DMS 273 (cell line): ENCODE results near the gene IL12RB2.
A peak's percentile ranks its signal among the peaks of the same experiment; 100 is the strongest.

Source experiments
- DNase-seq: peaks from one replicate; lab custom pipeline; 2025; ENCODE audit not compliant: unreplicated experiment; lab: John Stamatoyannopoulos, UW

The IL12RB2 gene

GRCh38 chr1:67313934-67314671 is 6.4 kb downstream of the IL12RB2 start:
- no peak for DNase-seq

GRCh38 chr1:67314696-67315095 is 7.0 kb downstream of the IL12RB2 start:
- DNase-seq, result no peak

GRCh38 chr1:67316180-67316902 is 8.7 kb downstream of the IL12RB2 start:
- DNase-seq, result no peak

- DNase-seq, result no peak
Measured at GRCh38 chr1:67316918-67317317, 9.2 kb downstream of the IL12RB2 start.

GRCh38 chr1:67317803-67318202 is 10.1 kb downstream of the IL12RB2 start:
- no peak for DNase-seq

GRCh38 chr1:67322442-67322841 is 14.8 kb downstream of the IL12RB2 start:
- DNase-seq, result no peak

- DNase-seq, result no peak
Measured at GRCh38 chr1:67323087-67323486, 15.4 kb downstream of the IL12RB2 start.

GRCh38 chr1:67324068-67324467 is 16.4 kb downstream of the IL12RB2 start:
- DNase-seq, result no peak

GRCh38 chr1:67327864-67328466 is 20.3 kb downstream of the IL12RB2 start:
- no peak for DNase-seq

GRCh38 chr1:67332653-67333529 is 25.2 kb downstream of the IL12RB2 start:
- no peak for DNase-seq

GRCh38 chr1:67333603-67334002 is 25.9 kb downstream of the IL12RB2 start:
- no peak for DNase-seq

GRCh38 chr1:67335411-67335810 is 27.7 kb downstream of the IL12RB2 start:
- no peak for DNase-seq

GRCh38 chr1:67336157-67336556 is 28.5 kb downstream of the IL12RB2 start:
- no peak for DNase-seq

GRCh38 chr1:67336783-67337182 is 29.1 kb downstream of the IL12RB2 start:
- DNase-seq, result no peak

- DNase-seq, result no peak
Measured at GRCh38 chr1:67338642-67339041, 31.0 kb downstream of the IL12RB2 start.

GRCh38 chr1:67339623-67340343 is 32.1 kb downstream of the IL12RB2 start:
- DNase-seq, result peak; percentile 4

GRCh38 chr1:67342076-67342890 is 34.6 kb downstream of the IL12RB2 start:
- no peak for DNase-seq

- no peak for DNase-seq
Measured at GRCh38 chr1:67345556-67345955, 37.9 kb downstream of the IL12RB2 start.

- DNase-seq, result no peak
Measured at GRCh38 chr1:67346982-67347381, 39.3 kb downstream of the IL12RB2 start.
